ENCODE data around the gene STAP2.

STAP2 gene

GRCh38 chr19:4327252-4327876, 11.3 kb downstream of the STAP2 start:
- DNase-seq (ENCODE audit: low spot score), result peak; percentile 67

DNA sequence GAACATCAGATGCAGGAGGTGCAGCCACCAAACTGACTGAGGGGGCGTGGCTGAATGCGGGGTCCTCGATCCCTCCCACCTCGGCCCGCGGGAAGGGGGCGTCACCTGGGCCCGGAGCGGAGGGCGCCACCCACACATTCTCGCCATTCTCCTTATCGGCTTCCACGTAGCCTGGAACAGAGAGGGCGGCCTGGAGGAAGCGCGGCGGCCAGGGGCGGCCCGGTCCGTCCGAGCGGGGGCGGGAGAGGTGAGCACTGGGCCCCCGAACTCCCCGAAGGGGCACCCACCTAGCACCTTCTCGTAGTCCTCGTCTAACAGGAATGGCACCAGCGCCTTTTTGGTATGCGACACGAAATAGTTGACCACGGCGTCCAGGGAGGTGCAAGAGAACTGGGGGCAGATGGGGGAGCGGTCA, 11.8 kb downstream of the STAP2 start:
- DNase-seq (ENCODE audit: low spot score), result no peak

DNA sequence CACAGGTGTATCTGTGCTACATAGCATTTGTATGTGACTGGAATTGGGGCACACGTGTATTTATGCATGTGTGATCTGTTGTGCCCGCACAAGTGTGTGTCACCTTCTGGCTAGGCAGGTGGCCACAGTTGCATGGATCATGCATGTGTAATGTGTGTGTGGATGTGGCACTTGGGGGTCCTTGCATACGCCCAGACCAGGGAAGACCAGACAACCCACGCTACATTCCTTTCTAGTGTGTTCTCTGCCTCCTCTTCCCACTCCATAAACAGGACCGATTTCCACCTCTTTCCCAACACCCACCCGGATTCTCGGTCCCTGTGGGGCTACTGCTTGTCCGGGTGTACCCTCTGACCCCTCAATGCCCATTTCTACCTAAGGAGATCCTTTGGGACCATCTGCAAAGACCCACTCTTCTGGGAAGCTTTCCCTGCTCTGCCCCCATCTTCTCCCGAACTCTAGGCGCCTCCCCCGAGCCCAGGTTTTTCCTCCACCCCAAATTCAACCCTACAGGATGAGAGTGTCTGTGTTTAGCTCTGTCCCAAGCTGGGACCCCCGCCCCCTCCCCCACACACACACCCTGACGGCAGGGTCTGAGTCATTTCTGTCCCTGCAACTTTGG, 12.3 kb downstream of the STAP2 start:
- no peak for DNase-seq (ENCODE audit: low spot score)

DNA sequence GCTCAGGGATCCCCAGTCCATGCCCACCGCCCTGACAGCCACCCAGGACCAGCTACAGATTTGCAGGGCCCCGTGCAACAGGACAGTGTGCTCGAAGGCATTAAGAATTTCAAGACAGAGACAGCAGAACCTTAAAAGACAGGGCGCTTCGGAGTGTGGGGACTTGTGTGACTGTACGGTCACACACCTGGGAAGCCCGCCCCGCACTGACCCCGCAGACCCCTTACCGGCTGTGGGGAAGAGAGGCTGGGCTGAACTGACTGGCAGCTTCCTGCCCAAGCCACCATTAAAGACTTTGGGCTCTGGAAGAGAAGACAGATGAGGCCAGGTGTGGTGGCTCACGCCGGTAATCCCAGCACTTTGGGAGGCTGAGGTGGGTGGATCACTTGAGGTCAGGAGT, 14.4 kb downstream of the STAP2 start:
- DNase-seq (ENCODE audit: low spot score), result no peak

- no peak for DNase-seq (ENCODE audit: low spot score)
Observed at GRCh38 chr19:4323692-4324091, 14.9 kb downstream of the STAP2 start.

GRCh38 chr19:4322942-4323665, 15.5 kb downstream of the STAP2 start:
- DNase-seq (ENCODE audit: low spot score), result no peak

- DNase-seq (ENCODE audit: low spot score), result no peak
Observed at GRCh38 chr19:4320419-4320818, 18.2 kb downstream of the STAP2 start.

DNA sequence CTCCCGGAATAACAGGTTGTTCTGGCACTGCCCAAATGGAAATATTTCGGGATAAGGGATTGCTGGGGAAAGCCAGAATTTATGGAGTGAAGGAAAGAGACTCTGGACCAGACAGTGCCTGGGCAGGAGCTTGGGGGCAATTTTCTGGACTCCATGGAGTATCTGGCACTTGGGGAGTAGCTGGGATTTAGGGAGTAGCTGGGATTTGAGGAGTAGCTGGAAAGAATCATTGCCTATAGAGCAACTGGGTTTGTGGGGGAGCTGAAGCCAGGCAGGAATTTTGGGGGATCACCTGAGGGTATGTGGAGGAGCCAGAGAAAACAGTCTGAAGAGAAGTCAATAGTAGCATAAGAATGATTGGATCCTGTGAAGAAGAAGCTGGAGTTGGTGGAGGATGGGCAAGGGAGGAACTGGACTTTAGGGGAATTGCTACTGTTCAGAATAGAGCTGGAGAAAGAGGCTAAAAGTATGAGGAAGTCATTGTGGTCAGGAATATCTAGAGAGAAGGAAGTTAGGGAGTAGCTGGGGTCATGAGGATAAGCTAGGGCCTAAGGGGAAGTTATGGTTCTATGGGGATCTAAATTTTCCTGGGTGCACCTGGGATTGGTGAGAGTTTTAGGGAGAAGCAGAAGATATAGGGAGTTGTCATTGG, 19.4 kb downstream of the STAP2 start:
- no peak for DNase-seq (ENCODE audit: low spot score)

DNA sequence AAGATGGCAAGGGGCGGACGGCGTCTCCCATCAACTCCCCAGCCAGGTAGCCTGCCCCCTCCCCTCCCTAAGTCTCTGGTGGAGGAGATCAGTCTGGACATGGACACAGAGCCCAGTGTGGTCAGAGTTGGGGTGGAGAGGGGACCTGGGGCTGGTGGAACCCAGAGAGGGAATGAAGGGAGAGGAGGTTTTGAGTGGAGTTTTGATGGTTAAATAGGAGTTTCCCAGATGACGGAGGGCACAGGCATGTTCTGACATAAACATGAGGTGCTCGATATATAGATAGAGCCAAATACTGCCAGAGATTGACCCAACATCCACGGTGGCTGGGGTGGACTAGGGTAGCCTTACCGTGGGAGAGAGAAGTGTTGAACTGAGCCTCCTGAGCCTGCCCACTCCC, 20.2 kb downstream of the STAP2 start:
- DNase-seq (ENCODE audit: low spot score), result no peak

GRCh38 chr19:4316956-4317355, 21.7 kb downstream of the STAP2 start:
- DNase-seq (ENCODE audit: low spot score), result no peak

DNA sequence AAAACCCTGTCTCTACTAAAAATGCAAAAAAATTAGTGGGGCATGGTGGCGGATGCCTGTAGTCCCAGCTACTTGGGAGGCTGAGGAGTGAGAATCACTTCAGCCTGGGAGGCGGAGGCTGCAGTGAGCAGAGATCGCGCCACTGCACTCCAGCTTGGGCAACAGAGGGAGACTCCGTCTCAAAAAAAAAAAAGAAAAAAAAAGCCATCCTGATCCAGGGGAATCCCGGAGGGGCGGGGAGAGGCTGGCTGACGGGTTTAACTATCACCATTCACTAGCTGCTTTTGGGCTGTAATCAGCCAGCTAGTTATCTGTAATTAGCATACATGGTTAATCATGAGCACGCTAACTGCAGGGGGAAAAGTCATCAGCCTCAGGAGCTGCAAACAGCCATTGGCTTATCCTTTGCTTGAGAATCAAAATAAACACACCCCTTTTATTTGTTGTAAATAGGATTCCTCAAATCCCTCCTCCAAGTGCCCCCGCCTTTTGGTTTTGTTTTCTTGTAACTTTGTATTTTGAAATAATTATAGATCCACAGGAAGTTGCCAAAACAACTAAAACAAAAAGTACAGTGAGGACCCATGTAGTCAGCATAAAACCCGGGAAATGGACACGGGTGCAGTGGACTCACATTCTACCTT, 24.7 kb downstream of the STAP2 start:
- no peak for DNase-seq (ENCODE audit: low spot score)

GRCh38 chr19:4310247-4311121, 28.1 kb downstream of the STAP2 start:
- DNase-seq (ENCODE audit: low spot score), result no peak

DNA sequence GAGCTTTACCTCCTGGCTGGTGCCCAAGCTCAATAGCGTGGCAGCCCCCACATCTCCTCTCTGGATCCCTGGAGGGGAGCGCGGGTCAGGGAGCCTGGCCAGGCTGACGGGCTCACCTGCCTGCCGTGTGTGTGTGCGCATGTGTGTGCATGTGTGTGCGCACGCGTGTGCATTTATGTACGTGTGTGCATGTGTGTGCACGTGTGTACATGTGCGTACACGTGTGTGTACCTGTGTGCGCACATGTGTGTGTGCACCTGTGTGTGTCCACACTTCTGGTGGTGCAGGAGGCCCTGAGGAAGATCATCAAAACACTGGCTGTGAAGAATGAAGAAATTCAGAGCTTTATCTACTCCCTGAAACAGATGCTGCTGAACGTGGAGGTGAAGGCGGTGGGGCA, 33.0 kb downstream of the STAP2 start:
- no peak for DNase-seq (ENCODE audit: low spot score)

GRCh38 chr19:4305257-4305612, 33.4 kb downstream of the STAP2 start:
- no peak for DNase-seq (ENCODE audit: low spot score)

DNA sequence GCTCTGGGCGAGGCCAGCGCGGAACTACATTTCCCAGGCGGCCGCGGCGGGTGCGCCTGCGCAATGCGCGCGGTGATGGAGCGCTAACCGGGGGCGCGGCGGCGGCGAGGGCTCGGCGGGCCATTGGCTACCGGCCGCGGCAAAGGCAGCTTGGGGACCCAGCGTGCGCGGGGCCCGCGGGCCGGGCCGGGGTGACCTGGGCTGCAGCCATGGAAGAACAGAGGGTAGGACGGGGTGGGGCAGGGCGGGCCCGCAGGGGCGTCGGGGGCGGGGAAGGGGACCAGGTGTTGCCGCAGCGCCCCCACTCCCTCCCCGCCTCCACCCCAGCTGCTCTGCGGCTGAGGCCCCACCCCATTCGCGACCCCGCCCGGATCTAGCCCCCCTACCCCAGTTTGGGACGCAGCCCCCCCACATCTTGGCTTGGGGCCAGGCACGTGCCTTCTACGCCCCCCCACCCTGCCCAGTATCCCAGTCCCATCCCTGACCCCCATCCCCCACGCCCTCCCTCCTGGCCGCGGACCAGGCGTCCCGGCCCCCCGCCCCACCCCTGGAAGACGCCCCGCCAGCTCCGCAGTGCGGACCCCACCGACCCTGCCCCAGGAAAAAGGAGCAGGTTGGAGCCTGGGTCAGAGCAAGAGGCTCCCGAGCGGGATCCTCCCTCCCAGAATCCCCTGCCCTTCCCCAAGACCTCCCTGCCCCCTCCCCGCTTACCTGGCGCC, 33.9 kb downstream of the STAP2 start, which contains the start of gene FSD1:
Gene FSD1, plus strand, starts transcription at position 61 of the 719 bp plus-strand sequence. Its CDS starts 149 bp downstream, at position 210.
- peak; percentile 85 for DNase-seq (ENCODE audit: low spot score)

DNA sequence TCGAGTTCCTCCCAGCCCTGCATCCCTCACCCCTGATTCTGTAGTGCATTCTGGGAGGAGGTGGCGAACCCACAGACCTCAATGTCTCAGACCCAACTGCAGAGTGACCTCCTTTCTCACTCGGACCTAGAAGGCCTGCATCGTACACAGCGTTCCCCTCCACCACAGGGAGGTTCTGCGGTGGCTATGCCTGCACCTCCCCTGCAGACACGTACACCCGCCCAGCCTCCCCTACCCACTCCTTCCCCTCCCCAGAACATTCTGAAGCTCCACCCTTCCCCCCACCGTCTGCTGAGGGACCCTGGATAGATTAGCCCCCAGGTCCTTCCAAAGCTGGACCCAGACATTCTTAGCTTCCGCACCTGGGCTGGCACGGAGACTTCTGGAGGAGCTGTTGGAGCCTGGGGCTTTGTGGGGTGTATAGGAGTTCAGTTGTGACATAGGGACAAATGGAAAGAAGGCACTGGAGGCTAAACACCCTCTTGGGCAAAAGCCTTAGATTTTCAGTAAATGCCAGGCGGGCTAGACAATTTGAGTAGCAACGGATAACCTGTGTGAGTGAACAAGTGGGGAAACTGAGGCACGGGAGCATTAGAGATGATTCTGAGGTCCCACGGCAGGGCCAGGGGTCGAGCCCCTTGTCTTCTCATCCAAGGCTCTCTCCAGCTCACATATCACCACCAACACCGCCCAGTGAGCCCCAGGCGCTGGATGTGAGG, 34.6 kb downstream of the STAP2 start:
- no peak for DNase-seq (ENCODE audit: low spot score)

GRCh38 chr19:4302243-4302640, 36.4 kb downstream of the STAP2 start, which contains the start of gene TMIGD2:
Gene TMIGD2 (minus strand): TSS chr19:4302389. CDS start chr19:4302385, 4 bp downstream.
- DNase-seq (ENCODE audit: low spot score), result no peak

GRCh38 chr19:4301590-4302242, 36.9 kb downstream of the STAP2 start:
- DNase-seq (ENCODE audit: low spot score), result no peak

GRCh38 chr19:4300589-4300988, 38.0 kb downstream of the STAP2 start:
- DNase-seq (ENCODE audit: low spot score), result no peak

Measured in activated CD4-positive, alpha-beta T cell treated with anti-CD3 and anti-CD28 coated beads, Interleukin-2, Interleukin-4, amounts not matched to agents 100 ng/mL and 50 ng/mL, durations not matched to agents 16 hours and 8 hours (primary cell).